Measurements from ENCODE around the gene LTC4S. TPM values are rescaled to one million over a fixed set of nuclear protein-coding genes. Genes with fewer than 3 reads are reported as not detected.

LTC4S gene
- total RNA-seq, 1 experiment from 2014 or later = 2.6 TPM

DNA sequence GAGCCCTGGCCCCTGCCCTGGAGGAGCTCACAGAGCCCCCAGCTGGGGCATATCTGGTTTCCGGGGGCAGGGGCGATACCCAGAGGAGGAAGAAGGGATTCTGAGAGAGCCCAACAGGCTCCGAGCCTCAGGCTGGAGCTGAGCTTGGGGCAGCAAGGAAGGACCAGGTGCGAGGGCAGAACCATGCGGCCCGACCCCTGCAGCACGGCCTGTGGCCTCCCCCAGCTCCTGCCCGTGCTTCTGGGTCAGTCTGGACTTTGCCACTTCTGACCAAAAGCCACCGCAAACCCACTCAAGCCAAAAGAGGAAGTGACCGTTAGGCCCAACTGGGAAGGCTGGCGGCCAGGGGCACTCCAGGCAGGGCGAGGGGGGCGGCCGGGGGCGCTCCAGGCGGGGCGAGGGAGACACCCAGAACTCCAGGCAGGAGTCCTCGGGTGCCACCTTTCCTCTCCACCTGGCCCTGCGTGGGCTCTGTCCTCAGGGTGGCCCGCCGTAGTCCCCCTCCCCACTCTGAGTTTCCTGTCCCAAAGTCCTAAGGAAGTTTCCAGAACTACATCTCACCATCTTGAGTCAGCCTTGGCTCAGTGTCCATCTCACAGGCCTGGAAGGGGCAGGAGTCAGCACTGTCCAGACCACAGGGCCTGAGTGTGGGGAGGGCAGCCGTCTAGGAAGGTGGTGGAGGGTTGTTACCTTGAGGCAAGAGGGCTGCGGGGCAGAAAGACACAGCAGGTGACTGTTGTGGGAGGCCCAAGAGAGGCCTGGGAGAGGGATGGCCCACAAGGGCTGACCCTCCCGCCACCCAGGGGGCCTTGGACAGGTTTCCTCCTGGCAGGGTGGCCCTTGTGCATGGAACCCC lies 946 bp upstream of the LTC4S start:
- CTCF ChIA-PET = interaction anchor here (1.1 to 5.7 kb wide), 3 partner anchors 9 to 30 kb away, joined by 4 to 39 read pairs (median 13); no protein-coding TSS in a partner anchor
- ATAC-seq (no peak), DNase-seq (ENCODE audit: low spot score) (no peak)
- H3K4me1 Mint-ChIP-seq = peaks cover 18% of the 10 kb centered on the region
- H3K9me3 Mint-ChIP-seq = peaks cover 6% of the 10 kb centered on the region; the same call in 1 of the 2 replicates
- TF ChIP-seq EMX1 (CRISPR knock-in tag; IDR thresholded peaks at IDR 0.05) (no peak), NFE2L1 (CRISPR knock-in tag; IDR thresholded peaks at IDR 0.05) (no peak), RORB (CRISPR knock-in tag; IDR thresholded peaks at IDR 0.05) (no peak), ZNF121 (CRISPR knock-in tag; IDR thresholded peaks at IDR 0.05) (no peak), ZNF671 (CRISPR knock-in tag; IDR thresholded peaks at IDR 0.05) (no peak), ZNF232 (CRISPR knock-in tag; IDR thresholded peaks at IDR 0.05) (no peak), JUN (CRISPR knock-in tag; IDR thresholded peaks at IDR 0.05) (no peak), GRHL2 (CRISPR knock-in tag; IDR thresholded peaks at IDR 0.05; ENCODE audit: insufficient replicate concordance, severe bottlenecking) (no peak), CBFB (CRISPR knock-in tag; IDR thresholded peaks at IDR 0.05; ENCODE audit: low read depth) (no peak), NR3C1 (CRISPR knock-in tag; conservative IDR thresholded peaks at IDR 0.05; ENCODE audit: low read depth) (no peak), ELF4 (CRISPR knock-in tag; IDR thresholded peaks at IDR 0.05; ENCODE audit: low read depth) (no peak)
- TF ChIP-seq, protein P1, sequence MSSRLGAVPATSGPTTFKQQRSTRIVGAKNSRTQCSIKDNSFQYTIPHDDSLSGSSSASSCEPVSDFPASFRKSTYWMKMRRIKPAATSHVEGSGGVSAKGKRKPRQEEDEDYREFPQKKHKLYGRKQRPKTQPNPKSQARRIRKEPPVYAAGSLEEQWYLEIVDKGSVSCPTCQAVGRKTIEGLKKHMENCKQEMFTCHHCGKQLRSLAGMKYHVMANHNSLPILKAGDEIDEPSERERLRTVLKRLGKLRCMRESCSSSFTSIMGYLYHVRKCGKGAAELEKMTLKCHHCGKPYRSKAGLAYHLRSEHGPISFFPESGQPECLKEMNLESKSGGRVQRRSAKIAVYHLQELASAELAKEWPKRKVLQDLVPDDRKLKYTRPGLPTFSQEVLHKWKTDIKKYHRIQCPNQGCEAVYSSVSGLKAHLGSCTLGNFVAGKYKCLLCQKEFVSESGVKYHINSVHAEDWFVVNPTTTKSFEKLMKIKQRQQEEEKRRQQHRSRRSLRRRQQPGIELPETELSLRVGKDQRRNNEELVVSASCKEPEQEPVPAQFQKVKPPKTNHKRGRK (CRISPR knock-in tag; IDR thresholded peaks at IDR 0.05; ENCODE audit: borderline replicate concordance) = no peak
- TF ChIP-seq, protein P2, sequence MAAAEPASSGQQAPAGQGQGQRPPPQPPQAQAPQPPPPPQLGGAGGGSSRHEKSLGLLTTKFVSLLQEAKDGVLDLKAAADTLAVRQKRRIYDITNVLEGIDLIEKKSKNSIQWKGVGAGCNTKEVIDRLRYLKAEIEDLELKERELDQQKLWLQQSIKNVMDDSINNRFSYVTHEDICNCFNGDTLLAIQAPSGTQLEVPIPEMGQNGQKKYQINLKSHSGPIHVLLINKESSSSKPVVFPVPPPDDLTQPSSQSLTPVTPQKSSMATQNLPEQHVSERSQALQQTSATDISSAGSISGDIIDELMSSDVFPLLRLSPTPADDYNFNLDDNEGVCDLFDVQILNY (CRISPR knock-in tag; IDR thresholded peaks at IDR 0.05) = no peak
- TF ChIP-seq, protein P3, sequence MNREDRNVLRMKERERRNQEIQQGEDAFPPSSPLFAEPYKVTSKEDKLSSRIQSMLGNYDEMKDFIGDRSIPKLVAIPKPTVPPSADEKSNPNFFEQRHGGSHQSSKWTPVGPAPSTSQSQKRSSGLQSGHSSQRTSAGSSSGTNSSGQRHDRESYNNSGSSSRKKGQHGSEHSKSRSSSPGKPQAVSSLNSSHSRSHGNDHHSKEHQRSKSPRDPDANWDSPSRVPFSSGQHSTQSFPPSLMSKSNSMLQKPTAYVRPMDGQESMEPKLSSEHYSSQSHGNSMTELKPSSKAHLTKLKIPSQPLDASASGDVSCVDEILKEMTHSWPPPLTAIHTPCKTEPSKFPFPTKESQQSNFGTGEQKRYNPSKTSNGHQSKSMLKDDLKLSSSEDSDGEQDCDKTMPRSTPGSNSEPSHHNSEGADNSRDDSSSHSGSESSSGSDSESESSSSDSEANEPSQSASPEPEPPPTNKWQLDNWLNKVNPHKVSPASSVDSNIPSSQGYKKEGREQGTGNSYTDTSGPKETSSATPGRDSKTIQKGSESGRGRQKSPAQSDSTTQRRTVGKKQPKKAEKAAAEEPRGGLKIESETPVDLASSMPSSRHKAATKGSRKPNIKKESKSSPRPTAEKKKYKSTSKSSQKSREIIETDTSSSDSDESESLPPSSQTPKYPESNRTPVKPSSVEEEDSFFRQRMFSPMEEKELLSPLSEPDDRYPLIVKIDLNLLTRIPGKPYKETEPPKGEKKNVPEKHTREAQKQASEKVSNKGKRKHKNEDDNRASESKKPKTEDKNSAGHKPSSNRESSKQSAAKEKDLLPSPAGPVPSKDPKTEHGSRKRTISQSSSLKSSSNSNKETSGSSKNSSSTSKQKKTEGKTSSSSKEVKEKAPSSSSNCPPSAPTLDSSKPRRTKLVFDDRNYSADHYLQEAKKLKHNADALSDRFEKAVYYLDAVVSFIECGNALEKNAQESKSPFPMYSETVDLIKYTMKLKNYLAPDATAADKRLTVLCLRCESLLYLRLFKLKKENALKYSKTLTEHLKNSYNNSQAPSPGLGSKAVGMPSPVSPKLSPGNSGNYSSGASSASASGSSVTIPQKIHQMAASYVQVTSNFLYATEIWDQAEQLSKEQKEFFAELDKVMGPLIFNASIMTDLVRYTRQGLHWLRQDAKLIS (CRISPR knock-in tag; IDR thresholded peaks at IDR 0.05; ENCODE audit: borderline replicate concordance) = no peak
- TF ChIP-seq, protein P4, sequence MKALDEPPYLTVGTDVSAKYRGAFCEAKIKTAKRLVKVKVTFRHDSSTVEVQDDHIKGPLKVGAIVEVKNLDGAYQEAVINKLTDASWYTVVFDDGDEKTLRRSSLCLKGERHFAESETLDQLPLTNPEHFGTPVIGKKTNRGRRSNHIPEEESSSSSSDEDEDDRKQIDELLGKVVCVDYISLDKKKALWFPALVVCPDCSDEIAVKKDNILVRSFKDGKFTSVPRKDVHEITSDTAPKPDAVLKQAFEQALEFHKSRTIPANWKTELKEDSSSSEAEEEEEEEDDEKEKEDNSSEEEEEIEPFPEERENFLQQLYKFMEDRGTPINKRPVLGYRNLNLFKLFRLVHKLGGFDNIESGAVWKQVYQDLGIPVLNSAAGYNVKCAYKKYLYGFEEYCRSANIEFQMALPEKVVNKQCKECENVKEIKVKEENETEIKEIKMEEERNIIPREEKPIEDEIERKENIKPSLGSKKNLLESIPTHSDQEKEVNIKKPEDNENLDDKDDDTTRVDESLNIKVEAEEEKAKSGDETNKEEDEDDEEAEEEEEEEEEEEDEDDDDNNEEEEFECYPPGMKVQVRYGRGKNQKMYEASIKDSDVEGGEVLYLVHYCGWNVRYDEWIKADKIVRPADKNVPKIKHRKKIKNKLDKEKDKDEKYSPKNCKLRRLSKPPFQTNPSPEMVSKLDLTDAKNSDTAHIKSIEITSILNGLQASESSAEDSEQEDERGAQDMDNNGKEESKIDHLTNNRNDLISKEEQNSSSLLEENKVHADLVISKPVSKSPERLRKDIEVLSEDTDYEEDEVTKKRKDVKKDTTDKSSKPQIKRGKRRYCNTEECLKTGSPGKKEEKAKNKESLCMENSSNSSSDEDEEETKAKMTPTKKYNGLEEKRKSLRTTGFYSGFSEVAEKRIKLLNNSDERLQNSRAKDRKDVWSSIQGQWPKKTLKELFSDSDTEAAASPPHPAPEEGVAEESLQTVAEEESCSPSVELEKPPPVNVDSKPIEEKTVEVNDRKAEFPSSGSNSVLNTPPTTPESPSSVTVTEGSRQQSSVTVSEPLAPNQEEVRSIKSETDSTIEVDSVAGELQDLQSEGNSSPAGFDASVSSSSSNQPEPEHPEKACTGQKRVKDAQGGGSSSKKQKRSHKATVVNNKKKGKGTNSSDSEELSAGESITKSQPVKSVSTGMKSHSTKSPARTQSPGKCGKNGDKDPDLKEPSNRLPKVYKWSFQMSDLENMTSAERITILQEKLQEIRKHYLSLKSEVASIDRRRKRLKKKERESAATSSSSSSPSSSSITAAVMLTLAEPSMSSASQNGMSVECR (CRISPR knock-in tag; IDR thresholded peaks at IDR 0.05; ENCODE audit: borderline replicate concordance) = no peak
- TF ChIP-seq, protein P5, sequence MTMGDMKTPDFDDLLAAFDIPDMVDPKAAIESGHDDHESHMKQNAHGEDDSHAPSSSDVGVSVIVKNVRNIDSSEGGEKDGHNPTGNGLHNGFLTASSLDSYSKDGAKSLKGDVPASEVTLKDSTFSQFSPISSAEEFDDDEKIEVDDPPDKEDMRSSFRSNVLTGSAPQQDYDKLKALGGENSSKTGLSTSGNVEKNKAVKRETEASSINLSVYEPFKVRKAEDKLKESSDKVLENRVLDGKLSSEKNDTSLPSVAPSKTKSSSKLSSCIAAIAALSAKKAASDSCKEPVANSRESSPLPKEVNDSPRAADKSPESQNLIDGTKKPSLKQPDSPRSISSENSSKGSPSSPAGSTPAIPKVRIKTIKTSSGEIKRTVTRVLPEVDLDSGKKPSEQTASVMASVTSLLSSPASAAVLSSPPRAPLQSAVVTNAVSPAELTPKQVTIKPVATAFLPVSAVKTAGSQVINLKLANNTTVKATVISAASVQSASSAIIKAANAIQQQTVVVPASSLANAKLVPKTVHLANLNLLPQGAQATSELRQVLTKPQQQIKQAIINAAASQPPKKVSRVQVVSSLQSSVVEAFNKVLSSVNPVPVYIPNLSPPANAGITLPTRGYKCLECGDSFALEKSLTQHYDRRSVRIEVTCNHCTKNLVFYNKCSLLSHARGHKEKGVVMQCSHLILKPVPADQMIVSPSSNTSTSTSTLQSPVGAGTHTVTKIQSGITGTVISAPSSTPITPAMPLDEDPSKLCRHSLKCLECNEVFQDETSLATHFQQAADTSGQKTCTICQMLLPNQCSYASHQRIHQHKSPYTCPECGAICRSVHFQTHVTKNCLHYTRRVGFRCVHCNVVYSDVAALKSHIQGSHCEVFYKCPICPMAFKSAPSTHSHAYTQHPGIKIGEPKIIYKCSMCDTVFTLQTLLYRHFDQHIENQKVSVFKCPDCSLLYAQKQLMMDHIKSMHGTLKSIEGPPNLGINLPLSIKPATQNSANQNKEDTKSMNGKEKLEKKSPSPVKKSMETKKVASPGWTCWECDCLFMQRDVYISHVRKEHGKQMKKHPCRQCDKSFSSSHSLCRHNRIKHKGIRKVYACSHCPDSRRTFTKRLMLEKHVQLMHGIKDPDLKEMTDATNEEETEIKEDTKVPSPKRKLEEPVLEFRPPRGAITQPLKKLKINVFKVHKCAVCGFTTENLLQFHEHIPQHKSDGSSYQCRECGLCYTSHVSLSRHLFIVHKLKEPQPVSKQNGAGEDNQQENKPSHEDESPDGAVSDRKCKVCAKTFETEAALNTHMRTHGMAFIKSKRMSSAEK (CRISPR knock-in tag; IDR thresholded peaks at IDR 0.05; ENCODE audit: borderline replicate concordance) = no peak
- no peak overlapping the region for H3K4me3 Mint-ChIP-seq
- POLR2A ChIA-PET = interaction anchor here (0.8 kb wide), 1 partner anchor 19 kb away, joined by 10 read pairs; no protein-coding TSS in a partner anchor
- H3K27ac Mint-ChIP-seq = no peak overlapping the region
- H3K36me3 Mint-ChIP-seq = peaks cover 10% of the 10 kb centered on the region
- peaks cover 2% of the 10 kb centered on the region; the same call in 1 of the 2 replicates for H3K27me3 Mint-ChIP-seq (ENCODE audit: low read depth)
